HEK293 (cell line): Measurements from ENCODE around the gene CORO7.

Experiments used
- MZF1 ChIP-seq: fragments of 450-650 bp; formaldehyde crosslinking; IDR thresholded peaks from 2 replicates; pipeline ENCODE4 v1.5.1; 2017; ENCODE audit warnings: missing biosample characterization, missing genetic modification characterization, borderline replicate concordance
- SP2 ChIP-seq: fragments of 450-650 bp; formaldehyde crosslinking; IDR thresholded peaks from 2 replicates; pipeline ENCODE4 v1.5.1; 2016; ENCODE audit warnings: missing biosample characterization, missing genetic modification characterization
- ZNF121 ChIP-seq: fragments of 450-650 bp; formaldehyde crosslinking; IDR thresholded peaks from 2 replicates; pipeline ENCODE4 v1.5.1; 2016; ENCODE audit warnings: missing biosample characterization, missing genetic modification characterization
- ZNF24 ChIP-seq: fragments of 450-650 bp; formaldehyde crosslinking; IDR thresholded peaks from 2 replicates; pipeline ENCODE4 v1.5.1; 2016; ENCODE audit warnings: missing biosample characterization, missing genetic modification characterization
- ZNF335 ChIP-seq: fragments of 450-650 bp; formaldehyde crosslinking; conservative IDR thresholded peaks from 2 replicates; pipeline ENCODE4 v1.5.1; 2016; ENCODE audit warnings: missing biosample characterization, missing genetic modification characterization
- ZNF560 ChIP-seq: fragments of 450-650 bp; formaldehyde crosslinking; IDR thresholded peaks from 2 replicates; pipeline ENCODE4 v1.5.1; 2017; ENCODE audit warnings: missing biosample characterization, missing genetic modification characterization, borderline replicate concordance
- TF ChIP-seq, protein P1 (sequence below): fragments of 450-650 bp; formaldehyde crosslinking; IDR thresholded peaks from 2 replicates; pipeline ENCODE4 v1.5.1; 2016; ENCODE audit warnings: missing biosample characterization, missing genetic modification characterization

DNA sequence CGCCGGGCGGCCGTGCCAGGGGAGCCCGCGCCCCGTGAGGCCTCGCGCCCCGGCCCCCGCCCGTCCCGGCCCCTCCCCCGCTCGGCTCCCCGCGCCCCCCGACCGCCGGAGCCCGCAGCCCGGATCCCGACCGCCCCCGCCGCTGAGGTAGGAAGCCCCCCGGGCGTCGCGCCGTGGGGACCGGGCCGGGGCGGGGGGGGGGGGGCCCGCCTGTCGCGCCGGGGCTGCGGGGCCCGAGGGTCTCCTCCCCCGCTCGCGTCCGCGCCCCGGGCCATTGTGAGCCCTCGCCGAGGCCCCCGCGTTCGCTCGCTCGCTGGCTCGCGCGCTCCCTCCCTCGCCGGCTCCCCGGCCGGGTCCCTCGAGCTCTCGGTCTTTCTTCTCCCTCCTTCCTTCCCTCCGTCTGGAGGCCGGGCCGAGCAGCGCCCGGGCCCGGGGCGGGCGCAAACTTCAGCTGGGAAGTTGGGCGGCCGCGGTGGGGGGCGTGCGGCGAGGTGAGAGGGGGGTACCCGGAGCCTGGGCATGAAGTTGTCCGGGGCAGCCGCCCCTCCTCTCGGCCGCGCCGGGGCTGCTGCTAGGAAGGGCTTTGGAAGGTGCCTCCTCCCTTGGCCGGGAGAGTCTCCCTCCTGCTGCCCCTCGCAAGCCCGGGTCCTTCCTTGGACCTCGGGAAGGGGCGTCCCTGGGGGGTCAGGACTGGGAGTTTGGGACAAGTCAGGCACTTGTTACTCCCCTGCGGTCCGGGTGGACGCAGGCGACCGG lies 100.1 kb downstream of the CORO7 start:
- TF ChIP-seq ZNF560 (no peak), ZNF24 (tag by site-specific recombination) (no peak), SP2 (peak; percentile 72), ZNF121 (tag by site-specific recombination) (no peak), ZNF335 (tag by site-specific recombination) (peak; percentile 97), MZF1 (tag by site-specific recombination) (no peak)
- TF ChIP-seq, protein P1, sequence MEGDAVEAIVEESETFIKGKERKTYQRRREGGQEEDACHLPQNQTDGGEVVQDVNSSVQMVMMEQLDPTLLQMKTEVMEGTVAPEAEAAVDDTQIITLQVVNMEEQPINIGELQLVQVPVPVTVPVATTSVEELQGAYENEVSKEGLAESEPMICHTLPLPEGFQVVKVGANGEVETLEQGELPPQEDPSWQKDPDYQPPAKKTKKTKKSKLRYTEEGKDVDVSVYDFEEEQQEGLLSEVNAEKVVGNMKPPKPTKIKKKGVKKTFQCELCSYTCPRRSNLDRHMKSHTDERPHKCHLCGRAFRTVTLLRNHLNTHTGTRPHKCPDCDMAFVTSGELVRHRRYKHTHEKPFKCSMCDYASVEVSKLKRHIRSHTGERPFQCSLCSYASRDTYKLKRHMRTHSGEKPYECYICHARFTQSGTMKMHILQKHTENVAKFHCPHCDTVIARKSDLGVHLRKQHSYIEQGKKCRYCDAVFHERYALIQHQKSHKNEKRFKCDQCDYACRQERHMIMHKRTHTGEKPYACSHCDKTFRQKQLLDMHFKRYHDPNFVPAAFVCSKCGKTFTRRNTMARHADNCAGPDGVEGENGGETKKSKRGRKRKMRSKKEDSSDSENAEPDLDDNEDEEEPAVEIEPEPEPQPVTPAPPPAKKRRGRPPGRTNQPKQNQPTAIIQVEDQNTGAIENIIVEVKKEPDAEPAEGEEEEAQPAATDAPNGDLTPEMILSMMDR (tag by site-specific recombination): no peak
